HepG2 (cell line): ENCODE results near the gene MED15. TPM values are rescaled to one million over a fixed set of nuclear protein-coding genes. Genes with fewer than 3 reads are reported as not detected.

Source experiments
- ATAC-seq: fragments of 200-7000 bp; cut with Tn5 transposase; 3 replicates; pipeline ENCODE4 v1.9.1; 2020; ENCODE audit warnings: mild to moderate bottlenecking, moderate library complexity
- BruUV-seq: library from RNA; stranded (reverse); fragments of 400-500 nt; replicated peaks from 2 replicates; lab custom pipeline; 2021; lab: Mats Ljungman, UMichigan
- CTCF ChIA-PET: fragments of 300-600 bp; formaldehyde crosslinking; extraction: SDS; loops from one replicate; lab custom pipeline; 2021; ENCODE audit warnings: low total read pairs, inconsistent platforms, low intra/inter-chr PET ratio; lab: Yijun Ruan, JAX
- POLR2A ChIA-PET: fragments of 350-600 bp; sonication (Branson Sonifier 250); formaldehyde crosslinking; loops from one replicate; lab custom pipeline; 2020; ENCODE audit warnings: antibody characterized with exemption, inconsistent platforms; lab: Yijun Ruan, JAX
- DNase-seq: peaks from one replicate; pipeline ENCODE4 v3.0.0-alpha.2; 2015; ENCODE audit warnings: low spot score
- FAIRE-seq: peaks from 3 replicates; lab custom pipeline; 2011; peaks lifted over from hg19 to GRCh38; lab: Jason Lieb, UNC
- H2AFZ ChIP-seq: one replicate; pipeline ENCODE4 v1.6.1; 2011; ENCODE audit warnings: low read length, inconsistent platforms
- H3K27ac ChIP-seq: fragments of 300-600 bp; 3 replicates; pipeline ENCODE4 v1.8.0; 2011; ENCODE audit warnings: mixed run types, mild to moderate bottlenecking, mixed read lengths, low read length, inconsistent platforms; ENCODE audit not compliant: insufficient read depth; ENCODE audit errors: extremely low read length
- H3K27me3 ChIP-seq, 2 experiments: fragments of 200-600 bp in 1 of 2; 2 replicates in 1 of 2; 3 replicates in 1 of 2; pipeline versions ENCODE4 v1.6.0 to v1.8.0; 2011; ENCODE audit warnings: low read length in 2 of 2, mild to moderate bottlenecking in 2 of 2, moderate library complexity in 2 of 2, inconsistent platforms in 1 of 2; ENCODE audit not compliant: insufficient read depth in 2 of 2, control insufficient read depth in 1 of 2
- H3K36me3 ChIP-seq, 2 experiments: fragments of 200-600 bp in 1 of 2; replicated peaks in 1 of 2; 2 replicates in 1 of 2; 3 replicates in 1 of 2; pipeline versions ENCODE4 v1.5.1 to v1.8.0; 2011; ENCODE audit warnings: low read length in 2 of 2, inconsistent platforms in 1 of 2; ENCODE audit not compliant: insufficient read depth in 2 of 2, control insufficient read depth in 1 of 2
- H3K4me1 ChIP-seq: 2 replicates; pipeline ENCODE4 v1.5.1; 2012; ENCODE audit warnings: low read length, inconsistent platforms; ENCODE audit not compliant: insufficient read depth
- H3K4me2 ChIP-seq: 2 replicates; pipeline ENCODE4 v1.6.0; 2011; ENCODE audit warnings: low read depth, low read length, inconsistent platforms
- H3K4me3 ChIP-seq, 3 experiments: fragments of 200-600 bp in 1 of 3; sonication (generic), shearing (Covaris generic) in 1 of 3; replicated peaks in 1 of 3; 2 replicates each; pipeline ENCODE4 v1.5.1; 2011 to 2016; ENCODE audit warnings: low read length in 3 of 3, inconsistent platforms in 2 of 3, low read depth in 2 of 3, mild to moderate bottlenecking in 2 of 3, control low read depth in 1 of 3, mixed read lengths in 1 of 3; ENCODE audit not compliant: insufficient read depth in 1 of 3
- H3K79me2 ChIP-seq: one replicate; pipeline ENCODE4 v1.6.1; 2011; ENCODE audit warnings: low read length, inconsistent platforms; ENCODE audit not compliant: insufficient read depth
- H3K9ac ChIP-seq: 2 replicates; pipeline ENCODE4 v1.6.0; 2011; ENCODE audit warnings: mild to moderate bottlenecking, low read depth, low read length, inconsistent platforms; ENCODE audit not compliant: insufficient read depth
- H3K9me3 ChIP-seq: 2 replicates; pipeline ENCODE4 v1.5.1; 2012; ENCODE audit warnings: mild to moderate bottlenecking, low read length
- H4K20me1 ChIP-seq: 2 replicates; pipeline ENCODE4 v1.6.0; 2011; ENCODE audit warnings: inconsistent platforms, mild to moderate bottlenecking, low read length, moderate library complexity; ENCODE audit not compliant: insufficient read depth
- BCLAF1 ChIP-seq: fragments of 450-650 bp; IDR thresholded peaks from 2 replicates; pipeline ENCODE4 v1.6.1; 2017; ENCODE audit warnings: mild to moderate bottlenecking
- HMG20B ChIP-seq: conservative IDR thresholded peaks from 2 replicates; pipeline ENCODE4 v1.6.1; 2016; ENCODE audit warnings: missing genetic modification reagents, missing compliant biosample characterization
- ZBTB14 ChIP-seq: sonication (generic); formaldehyde crosslinking; IDR thresholded peaks from 2 replicates; pipeline ENCODE4 v1.4.0; 2020; ENCODE audit warnings: missing genetic modification reagents
- ZBTB8A ChIP-seq: sonication (generic); formaldehyde crosslinking; IDR thresholded peaks from 2 replicates; pipeline ENCODE4 v1.4.0; 2020; ENCODE audit warnings: mild to moderate bottlenecking, low read depth, missing genetic modification reagents, borderline replicate concordance
- WGBS: methylation state at CpG from one replicate; pipeline ENCODE4 v1.1.6; 2017; ENCODE audit warnings: low lambda C conversion rate; 5-methylcytosine and 5-hydroxymethylcytosine counted together
- in situ Hi-C: cut with HindIII; loops from 2 replicates; pipeline ENCODE4 v1.10.0; 2017; ENCODE audit warnings: low pct_unique_long_range_greater_than_20kb; ENCODE audit not compliant: extremely low pct_ligation_motif_present
- intact Hi-C: fragments of 100-400 bp; cut with micrococcal nuclease; formaldehyde crosslinking; loops from one replicate; pipeline ENCODE4 v1.10.0; 2022; ENCODE audit not compliant: unreplicated experiment
- polyA plus RNA-seq, 8 experiments: library from polyadenylated mRNA; depleted of rRNA in 3 of 8; stranded (reverse) in 7 of 8; unstranded in 1 of 8; fragments of >200 nt; fragmentation: Illumina TruSeq in 4 of 8; extraction: Trizol in 4 of 8; gene quantifications; 2 replicates each; pipeline versions ENCODE4 v1.2.1 to v1.2.3, GENCODE V29; 2011 to 2016; ENCODE audit warnings: low read depth in 4 of 8, missing spikeins in 1 of 8, mixed read lengths in 1 of 8; ENCODE audit not compliant: insufficient read depth in 1 of 8
- total RNA-seq, 5 experiments: library from RNA; depleted of rRNA; stranded (reverse); fragments of >200 nt; fragmentation: Illumina TruSeq; extraction: Trizol; gene quantifications; 2 replicates each; pipeline ENCODE4 v1.2.3, GENCODE V29; 2016; ENCODE audit warnings: low read depth in 1 of 5
- TF ChIP-seq, protein P1 (sequence below): sonication (generic); formaldehyde crosslinking; IDR thresholded peaks from 2 replicates; pipeline ENCODE4 v1.4.0; 2020; ENCODE audit warnings: mild to moderate bottlenecking, missing genetic modification reagents

Gene MED15
- total and polyA plus RNA-seq, 2 of the 13 experiments (the other 11 are each of a cell fraction or from before 2014, with no cell fraction given): 14.3 to 27.0 TPM

DNA sequence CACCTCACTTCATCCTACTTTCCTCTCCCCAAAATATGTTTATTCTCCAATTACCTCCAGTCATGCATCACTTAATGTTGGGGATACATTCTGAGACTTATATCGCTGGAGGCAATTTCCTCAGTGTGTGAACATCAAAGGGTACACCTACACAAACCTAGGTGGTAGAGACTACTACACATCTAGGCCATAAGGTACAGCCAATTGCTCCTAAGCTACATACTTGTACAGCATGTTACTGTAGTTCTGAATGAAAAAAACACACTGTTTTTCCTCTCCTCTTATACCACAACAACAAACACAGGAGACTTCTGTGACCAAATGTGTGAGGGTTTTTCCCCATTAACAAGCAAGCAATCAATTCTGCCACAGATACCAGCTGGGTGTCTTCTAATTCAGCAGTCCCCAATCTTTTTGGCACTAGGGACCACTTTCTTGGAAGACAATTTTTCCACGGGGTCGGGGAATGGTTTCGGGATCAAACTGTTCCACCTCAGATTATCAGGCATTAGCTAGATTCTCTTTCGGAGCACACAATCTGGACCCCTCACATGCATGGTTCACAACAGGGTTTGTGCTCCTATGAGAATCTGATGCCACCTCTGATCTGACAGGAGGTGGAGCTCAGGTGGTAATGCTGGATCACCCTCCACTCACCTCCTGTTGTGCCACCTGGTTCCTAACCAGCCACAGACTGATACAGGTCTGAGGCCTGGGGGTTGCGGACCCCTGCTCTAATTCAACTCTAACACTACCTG, 17.0 kb upstream of the MED15 start:
- Histone ChIP-seq H3K36me3 (peaks cover 2 to 5% of the 10 kb centered on the region in 2 experiments; a peak in 3 of 5 replicates), H3K9me3 (no peaks in the 10 kb centered on the region), H3K4me3 (no peak overlapping the region), H3K9ac (no peak overlapping the region), H3K4me1 (peaks cover 22% of the 10 kb centered on the region), H3K4me2 (no peak overlapping the region), H2AFZ (no peak overlapping the region), H3K27me3 (no peaks in the 10 kb centered on the region; a peak in 1 of 5 replicates), H4K20me1 (no peaks in the 10 kb centered on the region), H3K27ac (no peak overlapping the region), H3K79me2 (peaks cover 19% of the 10 kb centered on the region)
- intact Hi-C loops: loop anchor here (10.0 kb wide), 1 partner anchor 66 kb away; no protein-coding TSS in a partner anchor
- CTCF ChIA-PET: no interaction called here
- 96% methylated on average over 5 of the region's 6 CpGs for WGBS
- in situ Hi-C loops: no loop called here
- DNase-seq (no peak), ATAC-seq (no peak), FAIRE-seq (no peak)
- BruUV-seq: no TSS peak
- POLR2A ChIA-PET: no interaction called here
- no peak for TF ChIP-seq BCLAF1
- no peak for TF ChIP-seq HMG20B (CRISPR knock-in tag)
- TF ChIP-seq ZBTB8A: no peak
- TF ChIP-seq, protein P1, sequence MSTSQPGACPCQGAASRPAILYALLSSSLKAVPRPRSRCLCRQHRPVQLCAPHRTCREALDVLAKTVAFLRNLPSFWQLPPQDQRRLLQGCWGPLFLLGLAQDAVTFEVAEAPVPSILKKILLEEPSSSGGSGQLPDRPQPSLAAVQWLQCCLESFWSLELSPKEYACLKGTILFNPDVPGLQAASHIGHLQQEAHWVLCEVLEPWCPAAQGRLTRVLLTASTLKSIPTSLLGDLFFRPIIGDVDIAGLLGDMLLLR (CRISPR knock-in tag): no peak
- TF ChIP-seq ZBTB14: no peak
